A673 (cell line): Measurements from ENCODE around the gene ZSCAN4. TPM values are rescaled to one million over a fixed set of nuclear protein-coding genes. Genes with fewer than 3 reads are reported as not detected.

Experiments used
- BruUV-seq: library from RNA; stranded (reverse); fragments of 400-500 nt; replicated peaks from 2 replicates; lab custom pipeline; 2021; lab: Mats Ljungman, UMichigan
- CTCF ChIA-PET: fragments of 300-600 bp; sonication (Branson Sonifier 250); formaldehyde crosslinking; loops from one replicate; lab custom pipeline; 2022; ENCODE audit warnings: antibody characterized with exemption; lab: Charles Lee
- POLR2A ChIA-PET: fragments of 300-600 bp; sonication (Branson Sonifier 250); formaldehyde crosslinking; loops from one replicate; lab custom pipeline; 2022; ENCODE audit warnings: antibody characterized with exemption; ENCODE audit not compliant: low non-redundant PET; lab: Charles Lee
- DNase-seq: peaks from one replicate; pipeline ENCODE4 v3.0.0-alpha.2; 2015; ENCODE audit warnings: low spot score
- H3K27ac ChIP-seq: fragments of 200-600 bp; sonication (generic); 2 replicates; pipeline ENCODE4 v1.5.1; 2016; ENCODE audit warnings: mixed run types, low read depth, mild to moderate bottlenecking, mixed read lengths, antibody characterized with exemption, low read length; ENCODE audit not compliant: poor library complexity, severe bottlenecking
- H3K27me3 ChIP-seq: fragments of 200-600 bp; sonication (generic); replicated peaks from 2 replicates; pipeline ENCODE4 v1.6.1; 2017; ENCODE audit warnings: mixed run types, low read depth, mild to moderate bottlenecking, mixed read lengths, antibody characterized with exemption, low read length; ENCODE audit not compliant: insufficient read depth, poor library complexity
- H3K36me3 ChIP-seq: fragments of 200-600 bp; sonication (generic); 2 replicates; pipeline ENCODE4 v1.6.1; 2016; ENCODE audit warnings: mixed run types, mild to moderate bottlenecking, mixed read lengths, antibody characterized with exemption, low read length; ENCODE audit not compliant: insufficient read depth, poor library complexity, severe bottlenecking
- H3K4me1 ChIP-seq: fragments of 200-600 bp; sonication (generic); 2 replicates; pipeline ENCODE4 v1.6.1; 2017; ENCODE audit warnings: mixed run types, mild to moderate bottlenecking, mixed read lengths, antibody characterized with exemption, low read length; ENCODE audit not compliant: insufficient read depth, poor library complexity, severe bottlenecking
- H3K4me3 ChIP-seq: fragments of 200-600 bp; sonication (generic); 2 replicates; pipeline ENCODE4 v1.5.1; 2016; ENCODE audit warnings: low read depth, mixed run types, mild to moderate bottlenecking, mixed read lengths, low read length; ENCODE audit not compliant: poor library complexity, severe bottlenecking
- H3K9me3 ChIP-seq: fragments of 200-600 bp; sonication (generic); 2 replicates; pipeline ENCODE4 v1.6.1; 2016; ENCODE audit warnings: mixed run types, low read depth, mild to moderate bottlenecking, mixed read lengths, antibody characterized with exemption, low read length; ENCODE audit not compliant: poor library complexity, severe bottlenecking
- CTCF ChIP-seq: fragments of 300-800, 200-600 bp; sonication (generic); conservative IDR thresholded peaks from 2 replicates; pipeline ENCODE4 v1.5.1; 2017; ENCODE audit warnings: low read depth, mild to moderate bottlenecking, antibody characterized with exemption, low read length, moderate library complexity, mixed read lengths
- EZH2 ChIP-seq: fragments of 200-600 bp; sonication (generic); IDR thresholded peaks from 2 replicates; pipeline ENCODE4 v1.6.1; 2017; ENCODE audit warnings: borderline replicate concordance, low read depth, mild to moderate bottlenecking, mixed read lengths, antibody characterized with exemption, low read length; ENCODE audit not compliant: poor library complexity, severe bottlenecking
- intact Hi-C: fragments of 100-400 bp; cut with micrococcal nuclease; formaldehyde crosslinking; loops from one replicate; pipeline ENCODE4 v1.10.0; 2022; ENCODE audit not compliant: unreplicated experiment
- total RNA-seq: library from RNA; stranded (reverse); gene quantifications from 2 replicates; pipeline ENCODE4 v1.2.3, GENCODE V29; 2021

ZSCAN4 gene
- total RNA-seq, 1 experiment from 2014 or later, result not detected

- peak within 1 kb of the TSS; percentile 42 for H3K4me3 ChIP-seq
- no peaks in the 10 kb centered on the region for H3K27me3 ChIP-seq
- no peaks in the 10 kb centered on the region for H3K36me3 ChIP-seq
- no peak within 1 kb of the TSS for H3K27ac ChIP-seq
- peaks cover 34% of the 10 kb centered on the region for H3K9me3 ChIP-seq
- peak; percentile 50 for DNase-seq
- BruUV-seq, result no TSS peak
- intact Hi-C loops, result no loop called here
- ChIA-PET CTCF (no interaction called here), POLR2A (interaction anchor here (0.6 kb wide), 1 partner anchor 106 kb away, joined by 10 read pairs; the partner anchor contains the start of gene ZNF552)
- H3K4me1 ChIP-seq, result no peaks in the 10 kb centered on the region
- no peak for TF ChIP-seq EZH2
Measured at GRCh38 chr19:57708641-57709361, 40.1 kb downstream of the ZSCAN4 start, which contains the start of gene ZNF154. Gene ZNF154, minus strand, starts transcription at chr19:57709204. Its CDS starts 233 bp downstream, at chr19:57708971.

GRCh38 chr19:57709616-57710015 is 40.9 kb downstream of the ZSCAN4 start:
- Histone ChIP-seq H3K4me1 (no peaks in the 10 kb centered on the region), H3K27me3 (no peaks in the 10 kb centered on the region), H3K36me3 (no peaks in the 10 kb centered on the region), H3K9me3 (peaks cover 26% of the 10 kb centered on the region), H3K4me3 (no peak overlapping the region), H3K27ac (no peak overlapping the region)
- CTCF ChIA-PET, result no interaction called here
- intact Hi-C loops, result no loop called here
- DNase-seq, result no peak
- TF ChIP-seq EZH2, result no peak
- no peak for TF ChIP-seq CTCF
- POLR2A ChIA-PET, result interaction anchor here (0.6 kb wide), 1 partner anchor 105 kb away, joined by 10 read pairs; the partner anchor contains the start of gene ZNF552
- no TSS peak for BruUV-seq

GRCh38 chr19:57712222-57712621 is 43.5 kb downstream of the ZSCAN4 start:
- H3K9me3 ChIP-seq, result peaks cover 27% of the 10 kb centered on the region

More at GRCh38 chr19:57712222-57712621, 43.5 kb downstream of the ZSCAN4 start:
- no peak overlapping the region for H3K4me3 ChIP-seq
- no peak for DNase-seq
- intact Hi-C loops, result no loop called here
- no TSS peak for BruUV-seq
- TF ChIP-seq CTCF (no peak), EZH2 (no peak)
- CTCF ChIA-PET, result no interaction called here
- H3K36me3 ChIP-seq, result no peaks in the 10 kb centered on the region
- H3K27me3 ChIP-seq, result no peaks in the 10 kb centered on the region
- no peaks in the 10 kb centered on the region for H3K4me1 ChIP-seq
- POLR2A ChIA-PET, result no interaction called here
- H3K27ac ChIP-seq, result no peak overlapping the region
